Stomach smooth muscle (tissue), 2 donors: ENCODE measurements around the gene RANBP1.

Experiments
- H3K27ac ChIP-seq: one replicate; pipeline ENCODE4 v1.7.0; 2013; ENCODE audit warnings: mild to moderate bottlenecking, low read length, inconsistent platforms
- H3K27me3 ChIP-seq, 2 donors: one replicate each; pipeline ENCODE4 v1.7.0; 2013; ENCODE audit warnings: low read length in 2 of 2; ENCODE audit not compliant: insufficient read depth in 2 of 2, control insufficient read depth in 1 of 2
- H3K36me3 ChIP-seq, 2 donors: one replicate each; pipeline ENCODE4 v1.7.0; 2013; ENCODE audit warnings: low read length in 2 of 2; ENCODE audit not compliant: control insufficient read depth in 2 of 2, insufficient read depth in 2 of 2
- H3K4me1 ChIP-seq: one replicate; pipeline ENCODE4 v1.7.0; 2013; ENCODE audit warnings: low read length; ENCODE audit not compliant: control insufficient read depth, insufficient read depth
- H3K4me3 ChIP-seq, 2 donors: one replicate each; pipeline ENCODE4 v1.7.0; 2013; ENCODE audit warnings: low read length in 2 of 2
- H3K9ac ChIP-seq, 2 donors: one replicate each; pipeline ENCODE4 v1.7.0; 2013; ENCODE audit warnings: low read length in 2 of 2, mild to moderate bottlenecking in 1 of 2
- H3K9me3 ChIP-seq, 2 donors: one replicate each; pipeline ENCODE4 v1.7.0; 2013; ENCODE audit warnings: low read length in 2 of 2; ENCODE audit not compliant: control insufficient read depth in 2 of 2
- donor health status: healthy.
- donor health status: Pancreatic carcinoma.

The RANBP1 gene

GRCh38 chr22:20099099-20099711 is 16.7 kb upstream of the RANBP1 start:
- no peaks in the 10 kb centered on the region for H3K4me1 ChIP-seq
- H3K9ac ChIP-seq = no peak overlapping the region
- H3K27me3 ChIP-seq = no peaks in the 10 kb centered on the region
- no peaks in the 10 kb centered on the region for H3K9me3 ChIP-seq
- no peak overlapping the region for H3K27ac ChIP-seq
- peaks cover 36 to 63% of the 10 kb centered on the region in 2 donors for H3K36me3 ChIP-seq
- no peak overlapping the region for H3K4me3 ChIP-seq

- no peak overlapping the region for H3K9ac ChIP-seq
- no peaks in the 10 kb centered on the region for H3K9me3 ChIP-seq
- no peak overlapping the region for H3K4me3 ChIP-seq
- no peaks in the 10 kb centered on the region for H3K4me1 ChIP-seq
- H3K36me3 ChIP-seq = peaks cover 39 to 61% of the 10 kb centered on the region in 2 donors
- H3K27me3 ChIP-seq = no peaks in the 10 kb centered on the region
- no peak overlapping the region for H3K27ac ChIP-seq
Observed at GRCh38 chr22:20101638-20102037, 14.3 kb upstream of the RANBP1 start.

- H3K9ac ChIP-seq = no peak overlapping the region
- peaks cover 44 to 64% of the 10 kb centered on the region in 2 donors for H3K36me3 ChIP-seq
- H3K9me3 ChIP-seq = no peaks in the 10 kb centered on the region
Observed at GRCh38 chr22:20102203-20102780, 13.6 kb upstream of the RANBP1 start.

GRCh38 chr22:20105456-20106204 is 10.3 kb upstream of the RANBP1 start:
- H3K36me3 ChIP-seq = peaks cover 51 to 73% of the 10 kb centered on the region in 2 donors
- no peak overlapping the region for H3K27ac ChIP-seq
- H3K9ac ChIP-seq = no peak overlapping the region
- H3K9me3 ChIP-seq = no peaks in the 10 kb centered on the region
- no peaks in the 10 kb centered on the region for H3K27me3 ChIP-seq
- H3K4me1 ChIP-seq = no peaks in the 10 kb centered on the region
- H3K4me3 ChIP-seq = no peak overlapping the region

More at GRCh38 chr22:20102203-20102780, 13.6 kb upstream of the RANBP1 start:
- Histone ChIP-seq H3K27ac (no peak overlapping the region), H3K27me3 (no peaks in the 10 kb centered on the region), H3K4me3 (no peak overlapping the region), H3K4me1 (no peaks in the 10 kb centered on the region)

GRCh38 chr22:20106205-20106848 is 9.6 kb upstream of the RANBP1 start:
- Histone ChIP-seq H3K4me1 (no peaks in the 10 kb centered on the region), H3K27ac (no peak overlapping the region), H3K9me3 (no peaks in the 10 kb centered on the region), H3K9ac (no peak overlapping the region), H3K27me3 (no peaks in the 10 kb centered on the region), H3K36me3 (peaks cover 51 to 70% of the 10 kb centered on the region in 2 donors), H3K4me3 (no peak overlapping the region)

GRCh38 chr22:20106849-20107237 is 9.1 kb upstream of the RANBP1 start:
- Histone ChIP-seq H3K9me3 (no peaks in the 10 kb centered on the region), H3K36me3 (peaks cover 51 to 66% of the 10 kb centered on the region in 2 donors), H3K27me3 (no peaks in the 10 kb centered on the region), H3K4me3 (no peak overlapping the region), H3K4me1 (peaks cover 2% of the 10 kb centered on the region), H3K27ac (no peak overlapping the region), H3K9ac (no peak overlapping the region)

GRCh38 chr22:20107471-20107901 is 8.4 kb upstream of the RANBP1 start:
- Histone ChIP-seq H3K9ac (no peak overlapping the region), H3K36me3 (peaks cover 52 to 62% of the 10 kb centered on the region in 2 donors), H3K9me3 (no peaks in the 10 kb centered on the region), H3K4me3 (no peak overlapping the region), H3K4me1 (peaks cover 2% of the 10 kb centered on the region), H3K27ac (no peak overlapping the region), H3K27me3 (no peaks in the 10 kb centered on the region)

- Histone ChIP-seq H3K4me1 (peaks cover 2% of the 10 kb centered on the region), H3K36me3 (peaks cover 57 to 65% of the 10 kb centered on the region in 2 donors), H3K27ac (no peak overlapping the region), H3K9ac (no peak overlapping the region), H3K4me3 (no peak overlapping the region), H3K9me3 (no peaks in the 10 kb centered on the region), H3K27me3 (no peaks in the 10 kb centered on the region)
Observed at GRCh38 chr22:20107951-20108756, 7.8 kb upstream of the RANBP1 start.

- Histone ChIP-seq H3K27ac (no peak overlapping the region), H3K36me3 (peaks cover 58 to 64% of the 10 kb centered on the region in 2 donors), H3K4me3 (no peak overlapping the region), H3K27me3 (no peaks in the 10 kb centered on the region), H3K4me1 (peaks cover 2% of the 10 kb centered on the region), H3K9me3 (no peaks in the 10 kb centered on the region), H3K9ac (no peak overlapping the region)
Observed at GRCh38 chr22:20108757-20109230, 7.1 kb upstream of the RANBP1 start.
